IPS-18c (cell line): Measurements from ENCODE around the gene KIAA1671.

Experiments
- H3K4me3 ChIP-seq: 2 replicates; pipeline ENCODE4 v1.7.0; 2013; ENCODE audit warnings: low read depth, mild to moderate bottlenecking, low read length, moderate library complexity; ENCODE audit not compliant: insufficient read depth
- H3K9me3 ChIP-seq: one replicate; pipeline ENCODE4 v1.6.1; 2013; ENCODE audit warnings: mild to moderate bottlenecking, low read length, moderate library complexity; ENCODE audit not compliant: control insufficient read depth, insufficient read depth

KIAA1671 gene

GRCh38 chr22:25085156-25085555 is 132.6 kb downstream of the KIAA1671 start:
- Histone ChIP-seq H3K4me3 (no peak overlapping the region), H3K9me3 (no peaks in the 10 kb centered on the region)

DNA sequence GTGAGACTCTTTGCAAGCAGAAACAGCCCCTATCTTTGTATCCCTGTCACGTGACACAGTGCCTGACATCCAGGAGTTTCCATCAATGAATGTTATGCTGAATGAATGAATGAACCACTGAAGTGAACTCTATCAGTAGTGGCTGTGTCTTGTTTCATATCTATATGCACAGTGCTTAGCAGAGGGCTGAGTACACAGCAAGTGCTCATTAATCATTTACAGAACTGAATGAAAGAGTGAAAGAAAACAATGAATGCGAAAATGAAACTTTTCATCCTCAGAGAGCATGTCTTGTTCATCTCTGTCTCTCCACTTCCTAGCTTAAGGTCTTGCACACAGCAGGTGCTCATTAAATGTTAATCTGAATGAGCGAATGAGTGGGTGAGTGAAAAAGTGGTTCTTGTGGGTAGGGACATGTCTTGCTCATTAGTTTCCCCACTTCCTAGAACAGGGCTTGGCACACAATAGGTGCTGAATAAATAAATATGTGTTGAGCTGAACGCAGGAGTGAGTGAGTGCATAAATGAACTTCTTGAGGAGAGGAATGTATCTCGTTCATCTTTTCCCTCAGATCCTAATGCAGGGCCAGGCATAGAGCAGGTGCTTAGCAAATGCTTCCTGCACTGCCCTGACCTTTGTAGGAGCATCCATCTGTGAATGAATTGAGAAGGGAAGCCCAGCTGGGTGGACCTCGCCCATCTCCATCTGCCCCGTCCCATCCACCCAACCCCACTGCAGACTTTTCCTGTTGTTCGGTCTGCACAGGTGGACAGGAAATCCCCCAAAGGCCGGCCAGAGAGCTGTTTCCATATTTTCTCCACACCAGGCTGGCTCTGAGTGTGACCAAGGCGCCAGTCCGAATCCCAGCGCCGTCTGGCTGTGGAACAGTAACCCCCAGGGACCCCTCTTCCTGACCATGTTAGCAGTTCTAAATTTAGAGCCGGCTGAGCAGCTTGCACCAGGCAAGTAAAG is 133.7 kb downstream of the KIAA1671 start:
- H3K9me3 ChIP-seq, result no peaks in the 10 kb centered on the region
- no peak overlapping the region for H3K4me3 ChIP-seq

DNA sequence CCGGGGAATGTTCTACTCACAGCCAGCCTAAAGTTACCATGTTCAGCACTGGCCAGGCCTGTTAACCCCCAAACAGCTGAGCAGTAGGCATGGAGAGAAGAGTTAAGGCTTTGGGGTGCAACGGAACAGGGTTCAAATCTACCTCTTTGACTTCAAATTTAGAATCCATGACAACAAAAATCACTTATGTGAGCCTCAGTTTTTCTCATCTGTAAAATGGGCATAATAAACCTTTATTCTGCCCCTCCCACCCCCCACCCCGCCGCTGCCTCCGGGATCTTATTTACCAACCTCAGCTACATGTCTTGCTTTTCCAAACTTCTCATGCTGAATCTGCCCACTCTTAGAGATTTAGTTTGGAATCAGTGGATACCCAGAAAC is 134.4 kb downstream of the KIAA1671 start:
- no peak overlapping the region for H3K4me3 ChIP-seq
- no peaks in the 10 kb centered on the region for H3K9me3 ChIP-seq

- Histone ChIP-seq H3K4me3 (no peak overlapping the region), H3K9me3 (no peaks in the 10 kb centered on the region)
These were observed 137.8 kb downstream of the KIAA1671 start for GRCh38 chr22:25090225-25090890.

DNA sequence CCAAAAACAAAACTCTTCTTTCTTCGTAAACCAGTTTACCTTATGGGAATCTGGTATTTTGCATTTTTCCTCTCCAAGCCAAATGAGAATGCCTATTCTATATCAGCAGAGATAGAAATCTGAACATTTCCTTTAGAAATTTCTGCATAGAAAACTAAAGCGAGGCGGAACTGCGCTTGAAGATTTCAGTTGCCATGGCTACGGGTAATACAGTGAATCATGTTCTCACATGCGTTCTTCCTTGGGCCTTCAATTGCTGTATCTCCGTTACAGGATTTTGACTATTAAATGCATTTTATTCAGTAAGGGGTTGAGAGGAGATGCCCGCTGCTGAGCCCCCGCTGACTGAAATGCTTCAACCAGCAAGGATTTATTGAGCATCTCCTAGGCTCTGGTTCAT is 138.9 kb downstream of the KIAA1671 start:
- no peak overlapping the region for H3K4me3 ChIP-seq
- H3K9me3 ChIP-seq, result no peaks in the 10 kb centered on the region

DNA sequence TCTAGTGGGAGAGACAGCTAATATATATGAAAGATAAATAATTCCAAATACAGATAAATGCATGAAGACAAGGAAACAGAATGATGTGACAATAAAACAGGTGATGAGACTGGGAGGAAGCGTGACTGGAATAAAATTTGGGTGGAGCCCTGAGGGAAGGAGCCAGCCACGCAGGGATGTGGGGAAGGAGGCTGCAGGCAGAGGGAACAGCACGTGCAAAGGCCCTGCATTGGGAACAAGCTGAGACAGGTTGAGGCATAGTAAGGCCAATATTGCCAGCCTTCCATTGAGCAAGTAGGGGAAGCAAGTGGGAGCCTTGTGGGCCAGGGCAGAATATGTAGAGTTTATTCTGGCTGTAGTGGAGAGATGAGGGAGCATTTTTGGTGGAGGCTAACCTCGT is 139.6 kb downstream of the KIAA1671 start:
- H3K9me3 ChIP-seq, result no peaks in the 10 kb centered on the region
- H3K4me3 ChIP-seq, result no peak overlapping the region

DNA sequence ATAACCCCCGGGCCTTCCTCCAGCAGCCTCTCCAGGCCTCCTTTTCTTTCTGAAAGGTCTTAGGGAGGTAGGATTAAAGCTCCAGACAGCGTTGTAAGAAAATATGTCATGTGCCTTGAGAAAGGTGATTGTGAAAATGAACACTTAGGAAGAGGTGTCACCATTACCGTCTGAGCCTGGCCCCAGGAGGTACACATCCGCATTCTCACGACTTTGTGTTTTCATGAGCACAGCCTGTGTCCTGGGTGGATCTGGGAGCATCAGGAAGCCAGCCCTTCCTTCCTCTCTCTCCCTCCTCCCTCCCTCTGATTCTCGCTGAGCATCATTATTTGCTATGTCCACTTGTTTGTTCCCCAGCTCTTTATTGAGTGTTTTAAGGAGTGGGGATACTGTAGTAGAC is 142.1 kb downstream of the KIAA1671 start:
- no peaks in the 10 kb centered on the region for H3K9me3 ChIP-seq
- no peak overlapping the region for H3K4me3 ChIP-seq

- Histone ChIP-seq H3K9me3 (no peaks in the 10 kb centered on the region), H3K4me3 (no peak overlapping the region)
These were observed 143.4 kb downstream of the KIAA1671 start for GRCh38 chr22:25095869-25096268.

- H3K9me3 ChIP-seq, result no peaks in the 10 kb centered on the region
- no peak overlapping the region for H3K4me3 ChIP-seq
These were observed 144.3 kb downstream of the KIAA1671 start for GRCh38 chr22:25096638-25097405.

- no peaks in the 10 kb centered on the region for H3K9me3 ChIP-seq
- H3K4me3 ChIP-seq, result no peak overlapping the region
These were observed 146.0 kb downstream of the KIAA1671 start for GRCh38 chr22:25098445-25099081.

DNA sequence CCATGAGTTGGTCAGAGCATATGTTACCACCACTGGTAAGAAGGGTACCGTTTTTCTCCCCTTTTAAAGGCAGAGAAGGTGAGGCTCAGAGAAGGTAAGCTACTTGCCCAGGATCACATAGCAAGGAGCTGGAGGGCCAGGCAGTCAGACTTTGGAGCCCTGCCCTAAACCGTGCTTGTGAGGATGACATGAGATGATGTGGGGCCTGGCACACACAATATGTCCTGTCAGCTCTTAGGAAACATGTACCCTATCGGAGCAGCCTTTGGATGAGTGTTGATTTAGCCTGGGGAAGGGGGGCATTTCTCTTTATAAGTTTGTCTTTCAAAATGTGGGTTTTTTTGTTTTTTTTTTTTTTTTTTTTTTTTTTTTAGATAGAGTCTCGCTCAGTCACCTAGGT is 146.7 kb downstream of the KIAA1671 start:
- H3K4me3 ChIP-seq, result no peak overlapping the region

DNA sequence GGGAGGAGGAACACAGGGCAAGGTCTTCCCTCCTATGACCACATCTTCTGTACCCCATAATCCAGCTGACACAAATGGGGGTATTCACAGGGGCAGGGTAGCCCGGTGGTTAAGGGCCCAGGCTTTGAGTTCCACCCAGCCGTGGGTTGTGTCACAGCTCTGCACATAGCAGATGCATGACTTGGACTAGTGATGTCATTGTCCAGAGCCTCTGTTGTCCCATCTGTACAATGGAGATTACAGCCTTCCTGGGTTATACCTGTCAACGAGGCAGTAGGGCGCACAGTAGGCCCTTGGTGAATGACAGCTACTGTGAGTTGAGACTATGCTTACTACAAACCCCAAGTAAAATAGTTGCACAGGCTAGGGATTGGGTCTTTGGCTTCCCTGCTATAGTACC is 147.9 kb downstream of the KIAA1671 start:
- Histone ChIP-seq H3K4me3 (no peak overlapping the region), H3K9me3 (no peaks in the 10 kb centered on the region)

More for the DNA sequence above, 146.7 kb downstream of the KIAA1671 start:
- no peaks in the 10 kb centered on the region for H3K9me3 ChIP-seq

GRCh38 chr22:25100948-25101347 is 148.4 kb downstream of the KIAA1671 start:
- no peaks in the 10 kb centered on the region for H3K9me3 ChIP-seq
- H3K4me3 ChIP-seq, result no peak overlapping the region

- no peak overlapping the region for H3K4me3 ChIP-seq
- no peaks in the 10 kb centered on the region for H3K9me3 ChIP-seq
These were observed 149.0 kb downstream of the KIAA1671 start for GRCh38 chr22:25101501-25101900.

- no peak overlapping the region for H3K4me3 ChIP-seq
These were observed 149.5 kb downstream of the KIAA1671 start for GRCh38 chr22:25101986-25102385.

GRCh38 chr22:25102722-25103121 is 150.2 kb downstream of the KIAA1671 start:
- Histone ChIP-seq H3K4me3 (no peak overlapping the region), H3K9me3 (no peaks in the 10 kb centered on the region)

More at GRCh38 chr22:25101986-25102385, 149.5 kb downstream of the KIAA1671 start:
- no peaks in the 10 kb centered on the region for H3K9me3 ChIP-seq

DNA sequence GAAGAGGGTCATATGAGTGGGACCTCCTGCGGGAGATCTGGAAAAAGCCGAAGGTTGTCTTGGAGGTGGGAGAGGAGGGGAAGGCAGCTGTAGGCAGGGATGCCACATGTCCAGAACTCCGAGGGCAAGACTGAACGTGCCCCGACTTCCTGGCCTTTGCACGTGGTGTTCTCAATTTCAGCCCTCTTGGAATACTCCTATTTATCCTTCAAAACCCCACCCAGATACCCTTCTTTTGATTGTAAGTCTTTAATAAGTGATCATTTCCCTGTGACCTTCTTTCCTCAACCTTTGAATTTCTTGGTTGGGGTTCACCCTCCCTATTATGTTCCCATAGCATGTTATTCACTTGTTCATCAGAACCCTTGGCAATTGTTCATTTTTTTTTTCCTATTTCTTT is 151.9 kb downstream of the KIAA1671 start:
- H3K4me3 ChIP-seq, result no peak overlapping the region
- no peaks in the 10 kb centered on the region for H3K9me3 ChIP-seq
